ENCODE results near the gene PNPLA2. TPM values are rescaled to one million over a fixed set of nuclear protein-coding genes. Genes with fewer than 3 reads are reported as not detected.

Gene PNPLA2
- total RNA-seq, 1 experiment from 2014 or later, result 13.4 TPM

- no peak for DNase-seq (ENCODE audit: low spot score)
Observed at GRCh38 chr11:815675-816432, 2.9 kb upstream of the PNPLA2 start.

- DNase-seq (ENCODE audit: low spot score), result no peak
Observed at GRCh38 chr11:816433-816779, 2.3 kb upstream of the PNPLA2 start.

GRCh38 chr11:819129-819931, 616 bp downstream of the PNPLA2 start:
- DNase-seq (ENCODE audit: low spot score), result peak; percentile 79

DNA sequence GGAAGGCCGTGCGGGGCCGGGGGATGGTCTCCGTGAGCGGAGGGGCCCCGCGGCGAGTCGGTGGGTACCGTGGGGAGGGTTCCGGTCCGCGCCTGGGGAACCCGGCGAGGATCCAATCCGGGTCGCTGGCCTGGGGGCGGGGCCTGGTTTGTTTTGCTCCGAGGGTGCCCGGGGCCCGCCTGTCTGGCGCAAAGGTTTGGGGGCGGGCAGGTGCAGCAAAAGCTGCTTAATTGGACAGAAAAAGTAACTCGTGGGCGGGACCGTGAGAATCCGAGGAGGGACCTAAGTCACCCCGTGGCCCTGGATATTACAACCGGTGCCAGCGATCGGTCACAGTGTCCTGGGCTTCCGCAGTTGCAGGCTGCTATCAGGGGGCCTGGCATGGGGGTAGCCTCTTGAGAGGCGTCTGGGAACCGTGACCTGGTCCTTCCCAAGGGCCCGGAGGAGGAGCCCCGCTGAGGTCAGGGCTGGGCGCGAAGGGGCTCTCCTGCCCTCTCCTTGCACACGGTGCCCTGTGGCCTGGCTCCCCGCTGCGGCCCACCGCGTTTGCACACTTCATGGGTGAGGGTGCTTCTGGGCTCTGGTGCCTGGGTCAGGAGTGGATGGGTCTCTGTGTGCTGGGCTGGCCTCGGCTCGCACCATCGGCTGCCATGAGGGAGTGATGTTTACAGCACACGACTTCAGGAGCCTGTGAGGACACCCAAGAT, 1.4 kb downstream of the PNPLA2 start:
- peak; percentile 86 for DNase-seq (ENCODE audit: low spot score)

- no peak for DNase-seq (ENCODE audit: low spot score)
Observed at GRCh38 chr11:820655-821511, 2.2 kb downstream of the PNPLA2 start.

DNA sequence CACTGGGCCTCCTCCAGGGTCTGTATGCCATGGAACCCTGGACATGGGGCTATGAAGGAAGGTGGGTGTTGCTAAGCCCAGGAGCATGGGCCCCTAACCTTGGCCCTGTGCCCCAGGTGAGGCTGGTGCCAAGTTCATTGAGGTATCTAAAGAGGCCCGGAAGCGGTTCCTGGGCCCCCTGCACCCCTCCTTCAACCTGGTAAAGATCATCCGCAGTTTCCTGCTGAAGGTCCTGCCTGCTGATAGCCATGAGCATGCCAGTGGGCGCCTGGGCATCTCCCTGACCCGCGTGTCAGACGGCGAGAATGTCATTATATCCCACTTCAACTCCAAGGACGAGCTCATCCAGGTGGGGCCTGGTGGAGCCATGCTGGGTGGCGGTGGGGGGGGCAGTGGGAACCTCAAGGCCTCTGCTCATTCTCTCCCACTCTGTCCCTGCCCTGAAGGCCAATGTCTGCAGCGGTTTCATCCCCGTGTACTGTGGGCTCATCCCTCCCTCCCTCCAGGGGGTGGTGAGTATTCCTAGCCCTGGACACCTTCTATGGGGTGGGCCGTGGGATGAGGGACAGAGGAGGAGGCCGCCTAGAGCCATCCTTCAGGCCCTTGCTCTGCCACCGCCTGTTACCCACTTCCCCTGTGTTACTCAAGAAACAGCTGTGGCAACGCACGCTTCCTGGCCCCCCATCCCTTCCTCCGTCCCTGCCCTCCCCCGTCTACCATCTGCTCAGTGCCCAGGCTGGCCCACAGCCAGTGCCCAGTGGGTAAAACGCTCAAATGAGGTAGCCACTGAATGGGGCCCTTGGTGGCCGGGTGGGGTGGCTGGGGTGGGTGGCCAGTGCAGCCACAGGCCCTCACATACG, 3.0 kb downstream of the PNPLA2 start:
- no peak for DNase-seq (ENCODE audit: low spot score)

DNA sequence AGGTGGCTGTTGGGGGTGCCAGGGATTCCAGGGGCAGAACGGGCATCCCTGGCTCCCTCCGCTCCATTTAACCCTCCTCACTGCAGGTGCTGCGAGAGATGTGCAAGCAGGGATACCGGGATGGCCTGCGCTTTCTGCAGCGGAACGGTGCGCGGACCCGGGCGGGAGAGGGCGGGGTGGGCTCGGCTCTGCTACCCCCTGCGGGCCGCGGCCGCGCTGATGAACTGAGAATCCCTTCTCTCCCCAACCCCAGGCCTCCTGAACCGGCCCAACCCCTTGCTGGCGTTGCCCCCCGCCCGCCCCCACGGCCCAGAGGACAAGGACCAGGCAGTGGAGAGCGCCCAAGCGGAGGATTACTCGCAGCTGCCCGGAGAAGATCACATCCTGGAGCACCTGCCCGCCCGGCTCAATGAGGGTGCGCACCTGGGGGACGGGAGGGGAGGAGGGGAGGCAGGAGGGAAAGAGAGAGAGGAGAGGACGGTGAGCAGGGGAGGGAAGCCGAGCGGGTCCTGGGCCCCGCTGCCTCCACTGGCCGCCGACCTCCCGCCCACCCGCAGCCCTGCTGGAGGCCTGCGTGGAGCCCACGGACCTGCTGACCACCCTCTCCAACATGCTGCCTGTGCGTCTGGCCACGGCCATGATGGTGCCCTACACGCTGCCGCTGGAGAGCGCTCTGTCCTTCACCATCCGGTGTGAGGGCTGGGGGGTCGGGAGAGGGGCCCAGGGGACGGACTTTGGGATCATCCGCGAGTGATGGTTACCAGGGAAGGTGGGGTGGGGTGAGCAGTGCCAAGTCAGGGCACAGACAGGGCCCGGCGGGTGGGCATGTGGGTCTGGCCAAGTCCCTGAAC, 5.0 kb downstream of the PNPLA2 start:
- DNase-seq (ENCODE audit: low spot score), result no peak

GRCh38 chr11:824292-824880, 5.7 kb downstream of the PNPLA2 start:
- DNase-seq (ENCODE audit: low spot score), result no peak

- no peak for DNase-seq (ENCODE audit: low spot score)
Observed at GRCh38 chr11:824942-825341, 6.2 kb downstream of the PNPLA2 start.

DNA sequence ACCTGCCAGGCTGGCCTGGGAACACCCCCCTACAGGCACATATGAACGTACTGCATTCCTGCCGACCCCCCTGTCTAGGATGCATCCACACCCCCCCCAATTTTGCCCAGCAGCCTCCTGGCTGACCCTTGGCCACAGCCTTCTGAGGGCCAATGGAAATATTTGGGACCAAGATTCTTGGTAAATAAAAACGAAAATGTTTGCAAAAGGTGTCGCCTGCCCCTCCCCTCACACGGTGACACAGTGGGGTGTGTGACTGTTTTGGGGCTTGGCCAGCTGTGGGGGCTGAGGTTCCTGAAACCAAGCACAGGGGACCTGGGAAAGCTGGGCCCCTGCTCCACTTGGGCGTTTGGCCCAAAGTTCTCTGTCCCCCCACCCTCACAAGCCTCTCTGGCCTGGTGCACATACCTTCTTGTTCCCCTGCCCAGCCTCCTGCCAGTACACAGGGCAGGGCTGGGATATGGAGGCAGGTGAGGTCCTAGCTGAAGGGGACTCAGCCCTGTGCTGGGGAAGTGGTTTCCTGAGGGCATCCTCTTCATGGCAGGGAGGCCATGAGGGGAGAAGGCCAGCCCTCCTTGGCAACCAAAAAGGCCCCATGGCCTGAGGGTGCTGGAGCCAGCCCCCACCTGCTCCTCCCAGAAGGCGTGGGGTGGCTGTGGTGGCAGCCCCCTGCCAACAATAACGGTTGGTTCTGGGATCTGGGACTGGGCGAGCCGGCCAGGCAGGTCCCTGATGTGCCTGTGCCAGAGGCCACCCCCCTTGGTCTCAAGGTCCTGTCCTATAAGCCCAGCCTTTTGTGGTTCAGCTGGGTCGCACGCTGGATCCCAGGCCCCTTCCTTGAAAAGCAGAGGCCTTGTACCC, 6.9 kb downstream of the PNPLA2 start:
- DNase-seq (ENCODE audit: low spot score), result no peak

DNA sequence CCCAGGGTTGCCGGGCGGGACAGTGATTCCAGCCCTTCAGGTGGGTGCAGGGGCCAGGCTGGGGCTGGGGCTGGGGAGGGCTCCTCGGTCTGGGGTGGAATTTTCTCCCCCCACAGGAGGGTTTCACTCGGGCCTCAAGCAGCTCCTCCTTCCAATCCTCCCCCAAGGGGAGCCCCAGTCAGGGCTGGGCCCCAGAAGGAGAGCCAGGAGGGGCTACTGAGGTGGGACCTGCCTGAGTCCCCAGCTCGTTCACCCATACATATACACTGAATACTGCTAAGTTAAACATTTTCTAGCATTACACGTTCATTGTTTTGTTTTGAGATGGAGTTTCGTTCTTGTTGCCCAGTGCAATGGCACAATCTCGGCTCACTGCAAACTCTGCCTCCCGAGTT, 7.5 kb downstream of the PNPLA2 start:
- no peak for DNase-seq (ENCODE audit: low spot score)

DNA sequence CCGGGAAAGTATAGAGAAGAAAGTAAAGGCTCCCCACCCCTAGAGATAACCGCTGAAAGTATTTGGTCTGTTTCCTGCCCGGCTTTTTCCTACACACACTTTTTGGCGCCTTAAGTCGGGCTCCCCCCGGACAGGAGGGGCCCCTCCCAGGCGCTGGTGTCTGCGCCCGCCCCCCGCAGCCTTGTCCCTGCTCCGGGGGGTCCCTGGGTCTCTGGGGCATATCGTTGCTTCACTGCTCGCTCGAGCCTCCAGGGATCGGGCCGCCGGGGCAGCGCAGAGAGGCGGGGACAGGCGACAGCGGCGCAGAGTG, 8.1 kb downstream of the PNPLA2 start:
- DNase-seq (ENCODE audit: low spot score), result no peak

DNA sequence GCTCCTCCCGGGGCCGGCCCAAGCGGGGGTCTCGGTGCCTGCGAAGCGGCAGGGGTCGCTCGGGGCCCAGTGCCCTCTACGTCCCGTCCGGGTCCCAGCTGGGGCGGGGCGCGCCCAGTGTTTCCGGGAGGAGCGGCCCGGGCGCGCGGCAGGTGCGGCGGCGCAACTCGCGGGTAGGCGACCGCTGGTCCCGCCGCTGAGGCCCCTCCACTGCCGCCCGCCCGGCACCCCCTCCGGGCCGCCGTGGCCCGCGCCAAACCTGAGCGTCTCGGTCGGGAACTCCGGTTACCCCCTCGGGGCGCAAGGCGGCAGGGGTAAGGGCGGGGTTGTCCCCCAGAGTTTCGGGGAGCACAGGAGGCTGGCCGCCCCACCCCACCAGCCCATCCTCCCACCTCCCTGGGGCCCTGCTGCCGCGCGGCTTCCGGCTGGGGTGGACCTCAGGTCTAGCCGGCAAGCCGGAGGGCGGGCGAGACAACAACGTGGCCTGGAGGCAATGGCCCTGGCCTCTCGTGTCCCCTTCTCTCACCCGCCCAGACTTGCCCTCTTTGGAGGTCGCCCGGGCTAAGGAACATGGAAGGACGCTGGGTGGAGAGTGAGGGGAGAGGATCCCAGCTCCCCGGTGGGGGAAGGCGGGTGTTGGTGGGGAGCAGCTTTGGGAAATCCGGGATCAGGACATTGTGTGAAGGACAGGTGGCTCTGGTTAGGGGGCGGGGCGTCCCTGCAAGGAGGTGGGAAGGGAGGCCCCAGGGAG, 8.6 kb downstream of the PNPLA2 start:
- DNase-seq (ENCODE audit: low spot score), result no peak

- DNase-seq (ENCODE audit: low spot score), result no peak
Observed at GRCh38 chr11:827897-828192, 9.1 kb downstream of the PNPLA2 start, which contains the start of gene CRACR2B. TSS of gene CRACR2B (plus strand) at chr11:827919. CDS start at chr11:828608, 689 bp downstream.

DNA sequence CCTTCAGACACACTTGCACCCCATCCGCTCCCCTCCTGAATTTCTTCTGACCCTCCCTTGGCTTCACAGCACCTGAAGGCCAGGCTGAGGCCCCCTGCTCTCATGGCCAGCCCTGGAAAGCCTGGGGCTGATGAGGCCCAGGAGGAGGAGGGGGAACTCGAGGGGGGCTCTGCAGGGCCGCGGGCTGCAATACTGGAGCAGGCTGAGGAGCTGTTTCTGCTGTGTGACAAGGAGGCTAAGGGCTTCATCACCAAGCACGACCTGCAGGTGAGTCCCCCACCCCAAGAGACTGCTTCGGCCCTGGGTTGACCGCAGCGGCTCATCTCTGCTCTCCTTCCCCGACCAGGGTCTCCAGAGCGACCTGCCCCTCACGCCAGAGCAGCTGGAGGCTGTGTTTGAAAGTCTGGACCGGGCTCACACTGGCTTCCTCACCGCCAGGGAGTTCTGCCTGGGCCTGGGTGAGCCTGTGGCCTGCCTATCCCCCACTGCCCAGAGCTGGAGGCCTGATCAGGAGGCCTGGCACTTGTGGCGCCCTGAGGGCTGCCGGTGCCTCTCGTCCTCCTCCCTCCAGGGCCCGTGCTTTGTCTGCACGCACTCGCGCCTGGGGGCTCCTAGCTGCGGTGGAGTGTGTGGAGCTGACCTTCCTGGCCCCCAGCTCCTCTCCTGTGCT, 9.9 kb downstream of the PNPLA2 start:
- DNase-seq (ENCODE audit: low spot score), result no peak

- DNase-seq (ENCODE audit: low spot score), result no peak
Observed at GRCh38 chr11:829176-829846, 10.6 kb downstream of the PNPLA2 start.

GRCh38 chr11:829847-830294, 11.2 kb downstream of the PNPLA2 start:
- DNase-seq (ENCODE audit: low spot score), result no peak
